SIG-M5 (cell line): Measurements from ENCODE around the gene MEIS2.

Experiments used
- DNase-seq: peaks from one replicate; lab custom pipeline; 2025; lab: John Stamatoyannopoulos, UW

MEIS2 gene

DNA sequence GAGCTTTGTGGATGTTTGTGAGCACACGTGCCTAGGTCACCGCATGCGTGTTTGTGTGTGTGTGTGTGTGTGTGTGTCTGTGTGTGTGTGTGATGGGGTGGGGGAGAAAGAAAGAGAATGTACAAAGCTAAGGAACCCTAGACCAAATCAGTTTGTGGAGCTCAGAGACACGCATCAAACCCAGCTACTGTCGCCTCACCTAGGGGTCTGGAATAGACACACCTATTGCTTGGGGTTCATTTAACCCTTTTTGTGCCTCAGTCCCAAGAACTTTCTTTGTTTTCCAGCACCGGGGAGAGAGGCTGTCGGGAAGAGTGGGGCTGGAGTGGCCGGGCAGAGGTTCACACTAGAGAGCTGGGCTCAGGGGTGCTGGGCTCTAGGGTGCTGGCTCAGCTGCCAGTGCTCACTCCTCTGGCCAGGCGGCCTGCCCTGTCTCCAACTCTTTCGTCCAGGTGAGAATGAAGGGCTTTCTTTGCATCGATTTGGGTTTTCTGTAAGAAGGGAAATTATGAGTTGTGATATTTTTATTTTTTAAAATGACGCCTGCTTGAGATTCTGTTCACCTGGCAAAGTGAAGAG is 221.6 kb downstream of the MEIS2 start:
- no peak for DNase-seq

DNA sequence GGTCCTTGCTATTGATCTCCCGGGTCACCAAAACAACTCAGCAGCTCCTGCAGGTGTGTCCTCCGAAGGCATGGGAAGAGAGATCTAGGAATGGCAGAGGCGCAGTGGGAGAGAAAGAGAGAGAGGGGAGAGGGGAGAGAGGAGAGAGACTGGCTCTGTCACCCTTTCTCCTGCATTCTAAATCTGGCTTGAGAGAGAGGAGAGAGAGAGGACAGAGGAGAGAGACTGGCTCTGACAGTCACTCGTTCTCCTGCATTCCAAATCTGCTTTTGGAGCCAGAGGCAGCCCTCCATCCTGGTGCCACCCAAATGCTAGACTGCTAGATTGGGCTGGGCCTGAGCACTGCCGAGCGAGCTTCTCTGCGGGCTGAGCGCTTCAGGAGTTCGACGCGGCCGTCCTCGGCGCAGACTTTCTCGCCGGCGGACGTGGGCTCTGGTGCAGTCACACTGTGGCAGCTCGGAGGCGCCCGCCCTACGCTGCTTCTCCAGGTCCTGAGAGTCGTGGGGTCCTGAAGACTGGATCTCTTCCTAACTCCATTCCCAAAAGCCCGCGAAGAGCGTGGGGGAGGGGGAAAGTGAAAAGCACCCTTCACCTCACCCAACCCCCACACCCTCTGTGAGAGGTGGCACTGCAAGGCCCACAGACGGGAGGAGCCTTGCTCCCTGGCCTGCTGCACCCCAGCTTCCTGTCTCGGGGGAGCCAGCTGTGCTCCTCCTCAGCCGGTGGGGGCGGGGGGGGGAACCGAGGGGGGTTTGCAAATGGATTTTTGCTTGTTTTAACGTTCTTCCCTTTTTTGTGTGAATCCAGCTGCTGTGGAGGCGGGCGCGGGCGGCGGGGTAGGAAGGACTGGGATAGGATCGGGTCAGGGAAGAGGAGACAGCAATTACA is 222.3 kb downstream of the MEIS2 start:
- no peak for DNase-seq

DNA sequence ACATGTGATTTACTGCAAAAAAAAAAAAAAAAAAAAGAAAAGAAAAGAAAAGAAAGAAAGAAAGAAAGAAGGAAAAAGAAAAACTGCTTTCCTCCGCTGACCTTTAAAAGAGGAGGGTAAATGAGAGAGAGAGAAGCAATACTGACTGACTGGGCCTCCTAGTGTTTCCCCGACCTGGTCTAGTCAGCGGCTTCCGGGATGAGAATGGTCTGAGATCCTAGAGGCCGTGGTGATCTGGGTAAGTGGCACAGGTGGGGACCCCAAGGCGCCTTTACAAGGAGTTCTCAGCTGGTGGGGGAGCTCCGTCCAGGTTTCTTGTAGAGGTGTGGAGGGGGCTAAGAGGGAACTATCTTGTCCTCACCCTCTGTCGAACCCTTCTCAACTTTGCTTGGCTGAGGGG is 223.1 kb downstream of the MEIS2 start:
- no peak for DNase-seq

DNA sequence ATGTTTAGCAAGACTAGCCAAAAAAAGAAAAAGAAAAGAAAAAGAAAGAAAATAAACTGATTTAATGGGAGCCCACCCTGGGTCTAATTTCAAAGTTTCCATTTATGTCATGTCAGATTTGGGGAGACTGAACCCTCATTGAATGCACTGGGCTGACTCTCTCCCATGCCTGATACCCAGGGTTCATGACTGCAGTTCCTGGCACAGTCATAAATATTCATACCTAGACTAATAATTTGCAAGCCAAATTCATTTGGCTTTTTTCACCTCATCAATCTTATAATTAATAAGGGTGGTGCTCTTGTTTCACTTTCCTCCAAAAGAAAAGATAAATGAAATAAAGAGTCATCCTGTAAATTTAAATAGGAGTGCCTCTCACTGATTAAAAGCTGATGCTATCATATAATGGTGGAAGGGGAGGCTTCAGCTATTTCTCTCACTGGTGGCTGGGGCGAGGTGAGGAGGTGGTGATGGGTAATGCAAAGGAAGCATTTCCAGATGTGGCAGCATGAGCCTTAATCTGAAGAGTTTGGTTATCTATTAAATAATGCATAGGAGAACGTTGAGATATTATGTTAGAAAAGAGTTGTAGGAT is 224.5 kb downstream of the MEIS2 start:
- no peak for DNase-seq

DNA sequence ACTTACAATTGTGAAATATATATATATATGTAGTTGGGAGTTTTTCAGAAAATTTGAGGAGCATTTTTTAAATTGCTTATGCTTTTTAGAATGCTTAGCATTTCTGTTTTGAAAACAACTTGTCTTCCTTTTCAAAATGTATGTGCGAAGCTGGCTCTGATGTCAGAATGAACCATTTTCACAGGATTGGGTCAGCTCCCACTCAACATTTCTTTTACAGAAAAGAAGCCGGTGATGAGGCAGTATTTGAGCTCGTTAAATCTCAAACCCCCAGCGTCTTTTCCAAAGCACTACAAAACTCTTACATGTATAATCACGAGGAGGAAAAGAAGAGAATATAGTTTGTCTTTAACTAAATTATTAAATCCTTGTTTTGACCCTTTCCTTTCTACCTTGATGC is 225.4 kb downstream of the MEIS2 start:
- DNase-seq = no peak

DNA sequence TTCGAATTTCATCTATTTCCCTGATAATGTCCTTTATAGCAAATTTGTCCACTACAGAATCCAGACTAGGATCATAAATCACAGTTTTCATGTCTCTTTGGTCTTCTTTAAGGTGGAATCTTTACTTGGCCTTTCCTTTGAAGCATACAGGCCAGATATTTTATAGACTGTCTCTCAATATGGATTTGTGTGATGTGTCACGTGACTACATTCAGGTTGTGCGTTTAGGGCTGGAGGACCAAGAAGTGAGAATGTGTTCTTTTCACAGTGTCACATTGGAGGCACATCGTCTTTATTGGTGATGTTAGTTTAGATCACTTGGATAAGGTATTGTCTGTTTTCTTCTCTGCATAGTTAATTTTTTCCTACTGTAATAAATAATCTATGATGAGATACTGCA is 232.9 kb downstream of the MEIS2 start:
- DNase-seq = no peak

DNA sequence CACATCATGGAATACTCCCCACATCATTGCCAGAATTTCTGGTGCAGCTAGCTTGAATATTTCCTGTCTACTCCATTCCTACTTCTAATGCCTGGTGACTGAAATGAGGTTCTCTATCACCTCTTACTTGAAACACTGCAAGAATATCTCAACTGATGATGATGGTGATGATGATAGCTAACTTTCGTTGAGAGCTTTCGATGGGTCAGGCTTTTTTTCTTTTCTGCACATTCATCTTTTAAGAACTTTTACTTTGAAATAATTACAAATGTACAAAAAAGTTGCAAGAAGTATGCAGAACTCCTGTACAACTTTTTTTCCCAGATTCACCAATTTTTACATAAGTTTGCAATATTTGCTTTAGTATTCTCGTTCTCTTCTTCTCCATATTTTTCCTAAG is 233.5 kb downstream of the MEIS2 start:
- DNase-seq = no peak

DNA sequence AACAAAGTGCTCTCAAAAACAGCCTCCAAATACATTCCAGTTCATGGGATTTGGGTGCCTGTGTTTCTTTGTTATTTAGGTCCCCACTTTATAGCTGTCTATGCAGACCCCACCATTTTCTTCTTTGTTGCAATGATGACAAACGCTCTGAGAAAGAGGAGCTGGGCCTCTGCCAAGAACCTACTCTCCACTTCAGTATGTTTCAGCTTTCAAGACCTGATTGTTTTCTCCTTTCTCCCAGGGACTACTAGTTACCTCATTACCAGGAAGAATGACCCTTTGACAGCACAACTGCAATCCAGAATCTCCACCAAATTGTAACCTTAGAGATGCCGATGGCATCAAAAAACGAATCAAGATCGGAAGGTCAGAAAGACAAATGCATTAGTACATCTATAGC is 236.8 kb downstream of the MEIS2 start:
- DNase-seq = no peak

DNA sequence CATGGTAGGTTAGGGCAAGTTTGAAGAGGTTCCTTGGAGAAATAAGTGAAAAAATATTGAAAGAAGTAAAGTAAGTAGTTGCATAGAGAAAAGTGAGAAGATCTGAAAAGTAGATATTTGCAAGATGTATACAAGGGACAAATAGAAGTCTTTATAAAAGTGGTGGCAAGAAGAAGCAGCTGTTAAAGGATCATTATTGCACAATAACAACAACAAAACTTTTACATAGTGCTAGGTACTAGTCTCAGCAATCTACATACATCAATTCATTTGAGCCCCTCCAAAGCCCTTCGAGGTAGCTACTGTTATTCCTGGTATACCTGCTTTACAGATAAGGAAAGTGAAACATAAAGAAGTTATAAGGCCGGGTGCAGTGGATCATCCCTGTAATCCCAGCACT is 239.6 kb downstream of the MEIS2 start:
- no peak for DNase-seq

DNA sequence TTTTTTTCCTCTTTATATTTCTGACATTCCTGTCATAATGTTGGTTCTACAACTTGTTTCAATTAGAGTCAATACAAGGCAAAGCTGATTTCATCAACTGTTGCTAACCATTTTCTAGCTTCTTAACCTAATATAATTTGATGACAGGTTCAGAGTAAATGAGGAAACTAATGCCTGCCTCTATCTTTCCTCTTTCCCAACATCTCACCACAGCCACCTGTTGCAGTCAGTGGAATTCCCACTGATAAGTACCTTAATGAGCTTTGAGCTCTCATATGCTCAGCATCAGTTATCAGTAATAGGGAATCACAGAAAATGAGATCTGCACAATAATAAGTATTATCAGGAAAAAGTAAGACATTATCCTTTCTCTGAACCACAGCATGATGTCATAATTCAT is 241.9 kb downstream of the MEIS2 start:
- no peak for DNase-seq

DNA sequence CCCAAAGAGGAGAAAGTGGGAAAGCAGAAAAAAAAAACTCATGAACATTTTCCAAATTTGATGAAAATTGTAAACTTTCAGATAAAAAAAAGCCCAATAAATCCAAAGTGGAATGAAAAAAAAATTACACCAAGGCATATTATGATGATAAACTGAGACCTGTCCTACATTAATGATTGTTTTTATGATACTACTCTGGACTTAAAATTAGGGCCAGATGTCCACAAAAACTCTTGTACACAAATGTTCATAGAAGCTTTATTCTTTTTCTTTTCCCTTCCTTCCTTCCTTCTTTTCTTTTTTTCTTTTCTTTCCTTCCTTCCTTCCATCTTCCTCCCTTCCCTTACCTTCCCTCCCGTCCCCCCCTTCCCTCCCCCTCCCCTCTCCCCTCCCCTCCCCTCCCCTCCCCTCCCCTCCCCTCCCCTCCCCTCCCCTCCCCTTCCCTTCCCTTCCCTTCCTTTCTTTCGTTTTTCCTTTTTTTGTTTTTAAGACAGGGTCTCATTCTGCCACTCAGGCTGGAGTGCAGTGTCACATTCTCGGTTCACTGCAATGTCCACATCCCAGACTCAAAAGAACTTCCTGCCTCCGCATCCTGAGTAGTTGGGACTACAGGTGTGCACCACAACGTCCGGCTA is 243.9 kb downstream of the MEIS2 start:
- DNase-seq = no peak

DNA sequence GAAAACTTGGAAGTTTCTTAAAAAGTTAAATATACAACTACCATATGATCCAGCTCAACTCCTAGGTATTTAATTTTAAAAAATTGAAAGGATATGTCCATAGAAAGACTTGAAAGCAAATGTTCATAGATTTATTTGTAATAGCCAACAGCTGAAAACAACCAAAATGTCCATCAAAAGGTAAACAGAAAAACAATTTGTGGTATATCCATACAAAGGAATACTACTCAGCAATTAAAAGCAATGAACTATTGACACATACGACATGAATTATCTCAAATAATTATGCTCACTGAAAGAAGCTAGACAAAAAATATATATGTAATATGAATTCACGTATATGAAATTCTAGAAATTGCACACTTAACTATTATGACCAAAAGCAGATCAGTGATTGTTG is 249.5 kb downstream of the MEIS2 start:
- DNase-seq = no peak

DNA sequence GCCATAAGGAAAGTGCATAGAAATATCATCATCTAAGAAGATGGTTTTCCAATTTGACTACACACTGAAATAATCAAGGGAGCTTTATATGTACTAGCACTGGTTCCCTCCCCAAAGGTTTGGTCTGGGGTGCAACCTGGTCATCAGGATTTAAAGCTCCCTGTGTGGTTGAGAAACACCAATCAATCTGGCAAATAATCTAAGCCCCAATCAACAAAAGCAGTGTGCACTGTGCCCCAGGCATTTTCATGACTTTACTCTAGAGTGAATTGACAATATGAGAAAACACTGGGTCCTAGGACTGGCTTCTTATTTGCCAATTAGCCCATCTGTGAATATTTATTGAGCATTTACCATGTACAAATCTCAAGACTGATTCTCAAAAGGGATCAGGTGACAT is 255.1 kb downstream of the MEIS2 start:
- no peak for DNase-seq

DNA sequence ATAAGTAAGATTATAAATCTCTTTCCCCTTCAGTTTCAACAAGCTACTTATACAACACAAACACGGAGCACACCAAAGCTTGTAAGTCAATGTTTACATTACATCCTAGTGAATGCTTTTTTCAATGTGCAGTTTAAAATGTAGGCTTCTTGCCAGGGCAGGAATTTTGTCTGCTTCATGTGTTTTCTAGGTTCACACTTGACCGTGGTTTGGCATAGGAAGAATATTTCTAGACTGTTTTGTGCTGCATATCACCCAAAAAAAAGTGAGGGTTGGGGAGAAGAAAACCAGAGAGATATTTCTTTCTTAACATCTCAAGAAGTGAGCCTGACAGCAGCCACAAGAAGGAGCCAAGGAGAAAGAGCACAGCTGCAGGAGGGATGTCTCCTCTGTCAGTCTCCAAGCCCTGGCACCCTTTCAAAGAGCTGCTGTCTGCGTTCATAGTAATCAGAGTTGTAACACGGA is 255.8 kb downstream of the MEIS2 start:
- no peak for DNase-seq

DNA sequence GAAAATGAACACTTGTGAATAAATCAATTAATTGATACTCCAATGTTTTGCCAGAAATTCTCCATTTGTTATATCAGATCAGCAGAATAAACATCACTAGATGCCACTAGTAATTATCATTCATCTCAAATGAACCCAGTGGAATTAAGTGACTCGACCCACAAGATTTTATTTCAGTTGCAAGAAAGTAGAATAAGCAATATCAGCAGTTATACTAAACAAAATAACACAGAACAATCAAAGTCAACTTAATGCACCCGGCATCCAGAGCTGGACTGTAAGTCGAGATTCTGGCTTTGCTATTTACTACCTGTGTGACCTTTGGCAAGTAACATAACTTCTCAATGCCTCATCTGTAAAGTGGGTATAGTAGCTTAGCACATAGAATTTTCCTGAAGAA is 256.5 kb downstream of the MEIS2 start:
- no peak for DNase-seq

DNA sequence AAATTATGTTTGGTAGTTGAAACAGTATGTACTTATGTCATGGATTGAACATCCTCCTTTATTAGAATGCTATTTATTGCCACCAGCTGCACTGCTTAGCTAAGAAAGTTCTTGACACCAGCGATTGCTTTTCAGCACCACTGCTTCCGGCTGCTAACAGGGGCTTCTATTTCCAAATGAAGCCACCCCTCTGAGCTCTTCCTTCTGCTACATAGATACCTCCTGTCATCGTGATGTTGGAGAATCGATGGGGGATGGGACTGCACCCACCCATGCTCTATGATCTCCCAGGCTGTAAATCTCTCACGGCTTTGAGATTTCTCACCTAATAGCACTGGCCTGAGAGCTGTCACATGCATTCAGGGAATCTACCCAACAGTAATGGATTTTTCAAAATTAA is 259.2 kb downstream of the MEIS2 start:
- no peak for DNase-seq
